Psoas muscle (tissue), 8 donors: ENCODE measurements around the gene GYS1. TPM values are rescaled to one million over a fixed set of nuclear protein-coding genes. Genes with fewer than 3 reads are reported as not detected.
A peak's percentile ranks its signal among the peaks of the same experiment; 100 is the strongest.
"Not testable (repeated sequence)": the region's sequence is repeated elsewhere in the genome, so short reads cannot be mapped to it uniquely, and the experiment has no call there.

Experiments used
- ATAC-seq, 4 donors: fragments of 200-7000 bp; cut with Tn5 transposase; one replicate each; pipeline ENCODE4 v1.9.1; 2020; ENCODE audit warnings: moderate library complexity in 3 of 4, mild to moderate bottlenecking in 2 of 4
- DNase-seq, 2 donors: peaks; one replicate each; pipeline ENCODE4 v3.0.0-alpha.2; 2020
- H3K27ac ChIP-seq: fragments of 200-600 bp; one replicate; pipeline ENCODE4 v1.8.0; 2022
- H3K27me3 ChIP-seq, 3 donors: fragments of 200-600 bp in 1 of 3; one replicate each; pipeline versions ENCODE4 v1.6.1 to v1.8.0; 2013 to 2022; ENCODE audit warnings: low read length in 2 of 3, mild to moderate bottlenecking in 2 of 3, moderate library complexity in 1 of 3; ENCODE audit not compliant: insufficient read depth in 3 of 3
- H3K36me3 ChIP-seq, 2 donors: fragments of 200-600 bp in 1 of 2; one replicate each; pipeline versions ENCODE4 v1.6.1 to v1.8.0; 2013 to 2022; ENCODE audit warnings: low read depth in 1 of 2, mild to moderate bottlenecking in 1 of 2, moderate library complexity in 1 of 2; ENCODE audit not compliant: insufficient read depth in 1 of 2
- H3K4me1 ChIP-seq: fragments of 200-600 bp; one replicate; pipeline ENCODE4 v1.8.0; 2022
- H3K4me3 ChIP-seq: fragments of 200-600 bp; one replicate; pipeline ENCODE4 v1.8.0; 2022; ENCODE audit warnings: mild to moderate bottlenecking
- H3K9me3 ChIP-seq: fragments of 200-600 bp; one replicate; pipeline ENCODE4 v1.8.0; 2022
- CTCF ChIP-seq: fragments of 200-600 bp; IDR thresholded peaks from one replicate; pipeline ENCODE4 v1.8.0; 2022; ENCODE audit warnings: antibody characterized with exemption
- WGBS, 3 donors: extraction: QIAGEN DNeasy Blood & Tissue Kit; methylation state at CpG; one replicate each; pipeline versions ENCODE4 v1.1.6 to v1.1.7; 2013; 5-methylcytosine and 5-hydroxymethylcytosine counted together
- intact Hi-C, 2 donors: fragments of 100-400 bp; cut with DNase I; formaldehyde crosslinking; loops; one replicate each; pipeline versions ENCODE4 v1.11.0 to v1.14.2; 2022
- polyA plus RNA-seq, 3 donors: library from polyadenylated mRNA; stranded (reverse); fragments of 200-250 nt; gene quantifications; one replicate each; pipeline ENCODE4 v1.2.3, GENCODE V29; 2013
- total RNA-seq, 4 donors: library from RNA; stranded (reverse); fragmentation: NEBNext Ultra II Directional in 2 of 4; extraction: Animal tissue kit (Norgen Biotek cat#: 25700) in 2 of 4; gene quantifications; one replicate each; pipeline versions ENCODE4 v1.2.1 to v1.2.4, GENCODE V29; 2021 to 2023
- donor health status: healthy with polysubstance abuse.
- donor health status: DM: no; HTN: no; CAD: no; lungs with moderate emphysema.
- donor health status: Bipolar disorder and iron deficiency.
- donor health status: healthy.
- donor health status: DM: yes; HTN: yes; CAD: no.
- donor health status: DM: no; HTN: no; CAD: no.
- donor health status: DM: no; HTN: no; CAD: no.
- donor health status: DM: yes; HTN: yes; CAD: no.

GYS1 gene
- total and polyA plus RNA-seq, 7 donors: 30.9 to 331 (median 147) TPM

- TF ChIP-seq CTCF: no peak
- peaks cover 3% of the 10 kb centered on the region for H3K4me1 ChIP-seq
- ATAC-seq (no peak), DNase-seq (no peak)
- H3K9me3 ChIP-seq: no peaks in the 10 kb centered on the region
- H3K4me3 ChIP-seq: no peak overlapping the region
- no peaks in the 10 kb centered on the region for H3K27me3 ChIP-seq
- no peak overlapping the region for H3K27ac ChIP-seq
- 83 to 92% (median 90%) methylated on average over 11 to 12 of the region's 12 CpGs for WGBS, 3 donors
- intact Hi-C loops: no loop called here
- peaks cover 0 to 58% of the 10 kb centered on the region in 2 donors for H3K36me3 ChIP-seq
These were observed 71.2 kb downstream of the GYS1 start for GRCh38 chr19:48921721-48922500.

DNA sequence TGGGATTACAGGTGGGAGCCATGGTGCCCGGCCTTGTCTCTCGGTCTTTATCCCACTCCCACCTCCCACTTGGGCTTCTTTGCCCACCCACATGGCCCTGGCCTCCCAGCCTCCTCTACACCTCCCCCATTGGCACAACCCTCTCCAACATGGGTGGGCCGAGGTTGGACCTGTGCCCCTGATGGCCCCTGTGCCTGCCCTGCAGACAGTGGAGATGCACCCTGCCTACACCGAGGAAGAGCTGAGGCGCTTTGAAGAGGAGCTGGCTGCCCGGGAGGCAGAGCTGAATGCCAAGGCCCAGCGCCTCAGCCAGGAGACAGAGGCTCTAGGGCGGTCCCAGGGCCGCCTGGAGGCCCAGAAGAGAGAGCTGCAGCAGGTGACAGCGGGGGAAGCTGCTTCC, 72.2 kb downstream of the GYS1 start:
- ATAC-seq (no peak), DNase-seq (no peak)
- Histone ChIP-seq H3K36me3 (peaks cover 2 to 68% of the 10 kb centered on the region in 2 donors), H3K4me3 (no peak overlapping the region), H3K4me1 (no peaks in the 10 kb centered on the region), H3K9me3 (no peaks in the 10 kb centered on the region), H3K27ac (no peak overlapping the region), H3K27me3 (no peaks in the 10 kb centered on the region)
- 82 to 88% (median 84%) methylated on average over 10 of the region's 10 CpGs for WGBS, 3 donors
- intact Hi-C loops: no loop called here
- no peak for TF ChIP-seq CTCF

GRCh38 chr19:48919271-48919670, 73.8 kb downstream of the GYS1 start:
- intact Hi-C loops, H3K9me3 ChIP-seq, H3K27ac ChIP-seq, H3K4me1 ChIP-seq, H3K27me3 ChIP-seq, H3K4me3 ChIP-seq, DNase-seq: not testable (repeated sequence)
- 93 to 95% (median 94%) methylated on average over 8 of the region's 8 CpGs for WGBS, 3 donors
- ATAC-seq: peak in 1 of 4 donors; percentile 3
- peaks cover 9 to 85% of the 10 kb centered on the region in 2 donors for H3K36me3 ChIP-seq

DNA sequence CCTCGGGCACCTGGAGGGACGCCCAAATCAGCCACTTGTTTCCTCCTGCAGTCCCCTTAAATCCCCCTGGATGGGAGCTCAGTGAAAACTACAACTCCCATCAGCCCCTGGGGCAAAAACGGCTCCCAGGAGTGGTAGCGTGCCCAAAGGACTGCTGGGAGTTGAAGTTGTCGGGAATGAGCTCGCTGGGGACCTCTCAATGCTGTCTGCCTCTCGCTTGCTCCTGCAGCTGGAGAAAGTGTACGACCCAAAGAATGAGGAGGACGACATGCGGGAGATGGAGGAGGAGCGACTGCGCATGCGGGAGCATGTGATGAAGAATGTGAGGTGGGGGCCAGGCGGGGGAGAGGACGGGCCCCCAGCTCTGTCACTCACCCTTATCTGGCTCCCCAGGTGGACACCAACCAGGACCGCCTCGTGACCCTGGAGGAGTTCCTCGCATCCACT, 74.3 kb downstream of the GYS1 start:
- intact Hi-C loops: no loop called here
- Histone ChIP-seq H3K4me1 (no peaks in the 10 kb centered on the region), H3K27ac (no peak overlapping the region), H3K4me3 (no peak overlapping the region), H3K27me3 (no peaks in the 10 kb centered on the region), H3K9me3 (no peaks in the 10 kb centered on the region), H3K36me3 (peaks cover 10 to 89% of the 10 kb centered on the region in 2 donors)
- 81 to 85% (median 81%) methylated on average over 18 of the region's 18 CpGs for WGBS, 3 donors
- DNase-seq (no peak), ATAC-seq (peak in 3 of 4 donors; percentile 44 to 80 (median 59))
- TF ChIP-seq CTCF: no peak

Other genes starting within 250 kb of the GYS1 start
- under 1 TPM in 3 of 4 donors, not detected in 1; 0.26 to 0.76 (median 0.36) TPM for gene IZUMO1, start 246.4 kb downstream of the GYS1 start, total RNA-seq
- gene IZUMO1, start 246.4 kb downstream of the GYS1 start, polyA plus RNA-seq: under 1 TPM in 2 of 3 donors, not detected in 1; 0.18 to 0.66 TPM
- 1 to 10 TPM; 1.6 to 2.3 (median 2.0) TPM for gene FUT1, start 240.7 kb downstream of the GYS1 start, total RNA-seq
- 1 to 10 TPM; 1.1 to 1.3 (median 1.3) TPM for gene FUT1, start 240.7 kb downstream of the GYS1 start, polyA plus RNA-seq
- 1 to 10 TPM in 2 of 4 donors, not detected in 2; 1.7 to 6.2 TPM for gene FGF21, start 237.8 kb downstream of the GYS1 start, total RNA-seq
- under 1 TPM in 2 of 3 donors, not detected in 1; 0.06 to 0.31 TPM for gene FGF21, start 237.8 kb downstream of the GYS1 start, polyA plus RNA-seq
- 10 to 100 TPM; 24.6 to 48.5 (median 29.9) TPM for gene BCAT2, start 182.3 kb downstream of the GYS1 start, total RNA-seq
- gene BCAT2, start 182.3 kb downstream of the GYS1 start, polyA plus RNA-seq: 10 to 100 TPM; 14.4 to 22.9 (median 20.0) TPM
- 1 to 10 TPM in 1 of 4 donors, under 1 TPM in 3; 0.61 to 1.2 (median 0.80) TPM for gene HSD17B14, start 156.8 kb downstream of the GYS1 start, total RNA-seq
- under 1 TPM; 0.15 to 0.66 (median 0.29) TPM for gene HSD17B14, start 156.8 kb downstream of the GYS1 start, polyA plus RNA-seq
- 10 to 100 TPM in 3 of 4 donors, 1 to 10 TPM in 1; 9.4 to 30.0 (median 20.2) TPM for gene PLEKHA4, start 124.7 kb downstream of the GYS1 start, total RNA-seq
- 10 to 100 TPM; 11.1 to 14.9 (median 12.3) TPM for gene PLEKHA4, start 124.7 kb downstream of the GYS1 start, polyA plus RNA-seq
- gene PPP1R15A, start 120.9 kb downstream of the GYS1 start, total RNA-seq: 10 to 100 TPM; 34.5 to 93.4 (median 41.3) TPM
- 10 to 100 TPM; 61.1 to 86.3 (median 83.7) TPM for gene PPP1R15A, start 120.9 kb downstream of the GYS1 start, polyA plus RNA-seq
- gene TULP2, start 94.6 kb downstream of the GYS1 start, total RNA-seq: under 1 TPM in 2 of 4 donors, not detected in 2; 0.13 to 0.17 TPM
- gene TULP2, start 94.6 kb downstream of the GYS1 start, polyA plus RNA-seq: under 1 TPM in 2 of 3 donors, not detected in 1; 0.06 to 0.07 TPM
- gene NUCB1, start 93.0 kb downstream of the GYS1 start, total RNA-seq: 100 to 1,000 TPM in 2 of 4 donors, 10 to 100 TPM in 2; 86.4 to 143 (median 101) TPM
- 10 to 100 TPM; 49.9 to 97.1 (median 90.7) TPM for gene NUCB1, start 93.0 kb downstream of the GYS1 start, polyA plus RNA-seq
- gene DHDH, start 59.6 kb downstream of the GYS1 start, total RNA-seq: under 1 TPM in 1 of 4 donors, not detected in 3; 0.21 TPM
- gene DHDH, start 59.6 kb downstream of the GYS1 start, polyA plus RNA-seq: under 1 TPM in 1 of 3 donors, not detected in 2; 0.14 TPM
- 10 to 100 TPM; 16.8 to 24.4 (median 22.0) TPM for gene BAX, start 38.4 kb downstream of the GYS1 start, total RNA-seq
- gene BAX, start 38.4 kb downstream of the GYS1 start, polyA plus RNA-seq: 10 to 100 TPM; 20.7 to 66.1 (median 35.6) TPM
- gene FTL, start 28.0 kb downstream of the GYS1 start, total RNA-seq: 1,000 to 10,000 TPM in 3 of 4 donors, 100 to 1,000 TPM in 1; 802 to 2,269 (median 1,158) TPM
- gene FTL, start 28.0 kb downstream of the GYS1 start, polyA plus RNA-seq: 1,000 to 10,000 TPM; 1,296 to 1,753 (median 1,467) TPM
- 10 to 100 TPM; 61.1 to 87.4 (median 81.8) TPM for gene RUVBL2, start 578 bp upstream of the GYS1 start, total RNA-seq
- 10 to 100 TPM; 62.7 to 76.5 (median 69.5) TPM for gene RUVBL2, start 578 bp upstream of the GYS1 start, polyA plus RNA-seq
- not detected for gene LHB, start 23.8 kb upstream of the GYS1 start, total RNA-seq
- under 1 TPM in 1 of 3 donors, not detected in 2; 0.32 TPM for gene LHB, start 23.8 kb upstream of the GYS1 start, polyA plus RNA-seq
- gene CGB3, start 31.0 kb upstream of the GYS1 start, total RNA-seq: not detected
- gene CGB3, start 31.0 kb upstream of the GYS1 start, polyA plus RNA-seq: not detected
- gene CGB2, start 38.6 kb upstream of the GYS1 start, total RNA-seq: not detected
- gene CGB2, start 38.6 kb upstream of the GYS1 start, polyA plus RNA-seq: under 1 TPM in 1 of 3 donors, not detected in 2; 0.10 TPM
- not detected for gene CGB1, start 43.6 kb upstream of the GYS1 start, total RNA-seq
- not detected for gene CGB1, start 43.6 kb upstream of the GYS1 start, polyA plus RNA-seq
- gene CGB5, start 50.5 kb upstream of the GYS1 start, total RNA-seq: not detected
- gene CGB5, start 50.5 kb upstream of the GYS1 start, polyA plus RNA-seq: under 1 TPM in 1 of 3 donors, not detected in 2; 0.06 TPM
- gene CGB8, start 55.8 kb upstream of the GYS1 start, total RNA-seq: not detected
- gene CGB8, start 55.8 kb upstream of the GYS1 start, polyA plus RNA-seq: not detected
- under 1 TPM; 0.20 to 0.46 (median 0.41) TPM for gene CGB7, start 64.4 kb upstream of the GYS1 start, total RNA-seq
- 1 to 10 TPM in 1 of 3 donors, under 1 TPM in 2; 0.52 to 1.1 (median 0.56) TPM for gene CGB7, start 64.4 kb upstream of the GYS1 start, polyA plus RNA-seq
- 1 to 10 TPM; 1.8 to 6.9 (median 5.1) TPM for gene NTF4, start 71.5 kb upstream of the GYS1 start, total RNA-seq
- 1 to 10 TPM; 5.6 to 7.4 (median 6.4) TPM for gene NTF4, start 71.5 kb upstream of the GYS1 start, polyA plus RNA-seq
- gene KCNA7, start 79.4 kb upstream of the GYS1 start, total RNA-seq: 10 to 100 TPM in 3 of 4 donors, 1 to 10 TPM in 1; 9.7 to 21.4 (median 17.2) TPM
- 10 to 100 TPM; 12.6 to 23.9 (median 17.0) TPM for gene KCNA7, start 79.4 kb upstream of the GYS1 start, polyA plus RNA-seq
- 100 to 1,000 TPM in 3 of 4 donors, 10 to 100 TPM in 1; 89.1 to 133 (median 111) TPM for gene SNRNP70, start 92.1 kb upstream of the GYS1 start, total RNA-seq
- gene SNRNP70, start 92.1 kb upstream of the GYS1 start, polyA plus RNA-seq: 100 to 1,000 TPM in 1 of 3 donors, 10 to 100 TPM in 2; 83.2 to 123 (median 85.3) TPM
- 10 to 100 TPM; 11.8 to 27.9 (median 22.3) TPM for gene LIN7B, start 121.1 kb upstream of the GYS1 start, total RNA-seq
- 10 to 100 TPM; 13.9 to 24.3 (median 15.8) TPM for gene LIN7B, start 121.1 kb upstream of the GYS1 start, polyA plus RNA-seq
- gene C19orf73, start 125.8 kb upstream of the GYS1 start, total RNA-seq: 1 to 10 TPM in 2 of 4 donors, under 1 TPM in 2; 0.54 to 1.6 (median 1.2) TPM
- gene C19orf73, start 125.8 kb upstream of the GYS1 start, polyA plus RNA-seq: 1 to 10 TPM; 1.7 to 1.9 (median 1.9) TPM
- 1 to 10 TPM; 1.4 to 3.8 (median 2.6) TPM for gene PPFIA3, start 126.2 kb upstream of the GYS1 start, total RNA-seq
- gene PPFIA3, start 126.2 kb upstream of the GYS1 start, polyA plus RNA-seq: 1 to 10 TPM; 2.6 to 5.0 (median 3.2) TPM
- gene HRC, start 162.1 kb upstream of the GYS1 start, total RNA-seq: 100 to 1,000 TPM; 250 to 405 (median 298) TPM
- 100 to 1,000 TPM in 2 of 3 donors, 10 to 100 TPM in 1; 32.9 to 160 (median 105) TPM for gene HRC, start 162.1 kb upstream of the GYS1 start, polyA plus RNA-seq
- gene TRPM4, start 164.5 kb upstream of the GYS1 start, total RNA-seq: 10 to 100 TPM in 3 of 4 donors, 1 to 10 TPM in 1; 9.5 to 20.6 (median 16.2) TPM
- gene TRPM4, start 164.5 kb upstream of the GYS1 start, polyA plus RNA-seq: 1 to 10 TPM; 6.5 to 8.7 (median 6.7) TPM